HCT116 (cell line): ENCODE measurements around the gene SNRPF. TPM values are rescaled to one million over a fixed set of nuclear protein-coding genes. Genes with fewer than 3 reads are reported as not detected.
"Not testable (repeated sequence)": the region's sequence is repeated elsewhere in the genome, so short reads cannot be mapped to it uniquely, and the experiment has no call there.

Experiments
- ATAC-seq: fragments of 200-7000 bp; cut with Tn5 transposase; 2 replicates; pipeline ENCODE4 v1.9.1; 2020; ENCODE audit warnings: mild to moderate bottlenecking, moderate library complexity
- BruUV-seq: library from RNA; stranded (reverse); fragments of 400-500 nt; replicated peaks from 2 replicates; lab custom pipeline; 2021; lab: Mats Ljungman, UMichigan
- CTCF ChIA-PET: fragments of 300-600 bp; sonication (Branson Sonifier 250); formaldehyde crosslinking; loops from one replicate; lab custom pipeline; 2021; ENCODE audit warnings: antibody characterized with exemption; lab: Charles Lee
- POLR2A ChIA-PET: fragments of 300-600, 350-600 bp; sonication (Branson Sonifier 250); formaldehyde crosslinking; loops from one replicate; lab custom pipeline; 2021; ENCODE audit warnings: antibody characterized with exemption; lab: Charles Lee
- RAD21 ChIA-PET, 2 experiments: fragments of 300-600 bp; sonication (Branson Sonifier 250); formaldehyde crosslinking; loops; one replicate each; lab custom pipeline; 2023; ENCODE audit warnings: low total read pairs in 2 of 2; ENCODE audit not compliant: uncharacterized antibody in 2 of 2, unreplicated experiment in 2 of 2, low non-redundant PET in 1 of 2; lab: Charles Lee
- DNase-seq: peaks from one replicate; pipeline ENCODE4 v3.0.0-alpha.2; 2010; ENCODE audit warnings: low read depth, low spot score
- H2AFZ ChIP-seq: fragments of 200-600 bp; shearing (Covaris generic), sonication (generic); 2 replicates; pipeline ENCODE4 v1.6.1; 2017; ENCODE audit warnings: low read depth, mixed run types, mixed read lengths, antibody characterized with exemption, low read length; ENCODE audit not compliant: poor library complexity, severe bottlenecking
- H3K27ac ChIP-seq: 2 replicates; pipeline ENCODE4 v1.5.1; 2012; ENCODE audit warnings: low read depth, low read length
- H3K27me3 ChIP-seq: fragments of 200-600 bp; sonication (generic); 2 replicates; pipeline ENCODE4 v1.6.1; 2016; ENCODE audit warnings: mixed run types, low read length, mixed read lengths; ENCODE audit not compliant: insufficient read depth
- H3K36me3 ChIP-seq, 2 experiments: fragments of 200-500 bp in 1 of 2; fragments of 200-600 bp in 1 of 2; sonication (Bioruptor generic) in 1 of 2; sonication (generic) in 1 of 2; 2 replicates each; pipeline versions ENCODE4 v1.5.1 to v1.6.1; 2014 to 2016; ENCODE audit warnings: low read length in 2 of 2, inconsistent platforms in 1 of 2, mixed read lengths in 1 of 2, mixed run types in 1 of 2; ENCODE audit not compliant: insufficient read depth in 2 of 2, control insufficient read depth in 1 of 2
- H3K4me1 ChIP-seq, 2 experiments: fragments of 200-600 bp in 1 of 2; sonication (generic) in 1 of 2; 2 replicates each; pipeline versions ENCODE4 v1.5.1 to v1.6.1; 2012 to 2017; ENCODE audit warnings: low read length in 2 of 2, inconsistent platforms in 1 of 2, mild to moderate bottlenecking in 1 of 2, mixed read lengths in 1 of 2, mixed run types in 1 of 2, moderate library complexity in 1 of 2; ENCODE audit not compliant: insufficient read depth in 2 of 2, control insufficient read depth in 1 of 2
- H3K4me2 ChIP-seq: fragments of 200-600 bp; sonication (generic); 2 replicates; pipeline ENCODE4 v1.6.1; 2017; ENCODE audit warnings: mixed run types, low read length, mixed read lengths
- H3K4me3 ChIP-seq, 2 experiments: fragments of 200-600 bp in 1 of 2; sonication (generic) in 1 of 2; replicated peaks in 1 of 2; 2 replicates each; pipeline ENCODE4 v1.5.1; 2011 to 2016; ENCODE audit warnings: low read length in 2 of 2, control low read depth in 1 of 2, low read depth in 1 of 2, mild to moderate bottlenecking in 1 of 2, mixed read lengths in 1 of 2, mixed run types in 1 of 2
- H3K79me2 ChIP-seq: fragments of 200-600 bp; sonication (generic); 2 replicates; pipeline ENCODE4 v1.6.1; 2017; ENCODE audit warnings: mild to moderate bottlenecking, mixed run types, low read length, moderate library complexity, mixed read lengths; ENCODE audit not compliant: insufficient read depth
- H3K9ac ChIP-seq: fragments of 200-600 bp; sonication (generic); 2 replicates; pipeline ENCODE4 v1.6.1; 2016; ENCODE audit warnings: low read length, mixed read lengths
- H3K9me2 ChIP-seq: fragments of 200-600 bp; sonication (generic), shearing (Covaris generic); 2 replicates; pipeline ENCODE4 v1.6.1; 2017; ENCODE audit warnings: mixed run types, mild to moderate bottlenecking, moderate library complexity; ENCODE audit not compliant: insufficient read depth
- H3K9me3 ChIP-seq, 2 experiments: fragments of 200-500 bp in 1 of 2; fragments of 200-600 bp in 1 of 2; sonication (Bioruptor generic) in 1 of 2; sonication (generic) in 1 of 2; 2 replicates each; pipeline ENCODE4 v1.6.1; 2014 to 2017; ENCODE audit warnings: low read length in 2 of 2, mixed read lengths in 2 of 2, inconsistent platforms in 1 of 2, low read depth in 1 of 2, mild to moderate bottlenecking in 1 of 2, mixed run types in 1 of 2, moderate library complexity in 1 of 2; ENCODE audit not compliant: control insufficient read depth in 1 of 2, insufficient read depth in 1 of 2
- H4K20me1 ChIP-seq: fragments of 200-600 bp; sonication (generic), shearing (Covaris generic); 2 replicates; pipeline ENCODE4 v1.6.1; 2017; ENCODE audit warnings: mixed run types, mild to moderate bottlenecking, moderate library complexity; ENCODE audit not compliant: insufficient read depth
- CTCF ChIP-seq, 3 experiments: fragments of 200-600 bp in 1 of 3; sonication (generic) in 1 of 3; IDR thresholded peaks in 2 of 3; conservative IDR thresholded peaks in 1 of 3; 2 replicates each; pipeline ENCODE4 v1.5.1; 2012 to 2017; ENCODE audit warnings: low read depth in 2 of 3, low read length in 2 of 3, antibody characterized with exemption in 1 of 3, borderline replicate concordance in 1 of 3, control low read depth in 1 of 3, mild to moderate bottlenecking in 1 of 3, mixed read lengths in 1 of 3, mixed run types in 1 of 3, moderate library complexity in 1 of 3; ENCODE audit not compliant: insufficient read depth in 1 of 3
- EGR1 ChIP-seq: IDR thresholded peaks from 2 replicates; pipeline ENCODE4 v1.6.1; 2012; ENCODE audit warnings: low read depth
- EZH2 ChIP-seq: fragments of 200-600 bp; sonication (generic); IDR thresholded peaks from 2 replicates; pipeline ENCODE4 v1.6.1; 2017; ENCODE audit warnings: antibody characterized with exemption, mixed run types
- EZH2phosphoT487 ChIP-seq: fragments of 200-600 bp; IDR thresholded peaks from 2 replicates; pipeline ENCODE4 v1.6.1; 2018; ENCODE audit warnings: antibody characterized with exemption, borderline replicate concordance
- JUND ChIP-seq: IDR thresholded peaks from 2 replicates; pipeline ENCODE4 v1.6.1; 2012
- POLR2A ChIP-seq: IDR thresholded peaks from 2 replicates; pipeline ENCODE4 v1.7.0; 2011; ENCODE audit warnings: borderline replicate concordance; ENCODE audit not compliant: insufficient read depth, insufficient read length; ENCODE audit errors: extremely low read depth
- RAD21 ChIP-seq: IDR thresholded peaks from 2 replicates; pipeline ENCODE4 v1.6.1; 2012; ENCODE audit warnings: low read depth, mild to moderate bottlenecking
- SP1 ChIP-seq: IDR thresholded peaks from 2 replicates; pipeline ENCODE4 v1.6.1; 2012; ENCODE audit warnings: low read depth
- SRF ChIP-seq: IDR thresholded peaks from 2 replicates; pipeline ENCODE4 v1.6.1; 2012; ENCODE audit warnings: low read depth
- YY1 ChIP-seq: IDR thresholded peaks from 2 replicates; pipeline ENCODE4 v1.6.1; 2011; ENCODE audit warnings: low read length, low read depth, moderate library complexity, mild to moderate bottlenecking; ENCODE audit not compliant: insufficient replicate concordance; ENCODE audit errors: extremely low read depth
- ZFX ChIP-seq: fragments of 450-650 bp; IDR thresholded peaks from 2 replicates; pipeline ENCODE4 v1.6.1; 2017
- ZNF274 ChIP-seq: fragments of 200-500 bp; sonication (Bioruptor generic); IDR thresholded peaks from 2 replicates; pipeline ENCODE4 v1.6.1; 2014; ENCODE audit warnings: mild to moderate bottlenecking, low read depth, low read length, inconsistent platforms
- intact Hi-C: fragments of 100-400 bp; cut with micrococcal nuclease; formaldehyde crosslinking; loops from 2 replicates; pipeline ENCODE4 v1.10.0; 2022
- total RNA-seq: library from RNA; stranded (reverse); gene quantifications from one replicate; pipeline ENCODE4 v1.2.1, GENCODE V29; 2021; ENCODE audit not compliant: unreplicated experiment
- TF ChIP-seq, protein P1 (sequence below): IDR thresholded peaks from 2 replicates; pipeline ENCODE4 v1.6.1; 2012

SNRPF gene
- total RNA-seq, 1 experiment from 2014 or later: 56.3 TPM

DNA sequence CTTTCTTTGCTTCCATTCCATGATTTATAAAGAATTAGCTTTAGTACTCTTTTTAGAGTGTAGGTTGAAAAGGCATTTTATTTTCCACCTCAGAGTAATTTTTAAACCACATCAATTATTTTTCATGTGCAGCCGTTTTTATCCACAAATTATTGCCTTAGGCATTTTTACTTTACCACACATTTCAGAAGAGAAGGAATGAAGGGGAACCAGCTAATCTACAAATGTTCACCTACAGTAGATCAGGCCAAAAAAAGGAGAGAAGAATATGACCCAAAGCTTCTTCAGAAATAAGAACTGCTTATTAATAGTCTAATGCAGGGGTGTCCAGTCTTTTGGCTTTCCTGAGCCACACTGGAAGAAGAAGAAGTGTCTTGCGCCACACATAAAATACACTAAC, 48.3 kb upstream of the SNRPF start:
- H3K9ac ChIP-seq: no peak overlapping the region
- no peak for ATAC-seq
- RAD21 ChIA-PET: no interaction called here
- CTCF ChIA-PET: interaction anchor here (1.8 kb wide), 1 partner anchor 235 kb away, joined by 5 read pairs; no protein-coding TSS in a partner anchor
- H4K20me1 ChIP-seq: no peaks in the 10 kb centered on the region
- H3K9me3 ChIP-seq: no peaks in the 10 kb centered on the region
- DNase-seq: no peak
- H3K4me3 ChIP-seq: no peak overlapping the region
- H3K4me1 ChIP-seq: peaks cover 9 to 18% of the 10 kb centered on the region in 2 experiments
- H3K9me2 ChIP-seq: no peaks in the 10 kb centered on the region
- H3K27ac ChIP-seq: no peak overlapping the region
- H3K36me3 ChIP-seq: no peaks in the 10 kb centered on the region
- BruUV-seq: no TSS peak
- no peaks in the 10 kb centered on the region for H3K79me2 ChIP-seq
- no peak overlapping the region for H2AFZ ChIP-seq
- intact Hi-C loops: loop anchor here (10.0 kb wide), 1 partner anchor 1266 kb away; no protein-coding TSS in a partner anchor
- no peak overlapping the region for H3K4me2 ChIP-seq
- POLR2A ChIA-PET: no interaction called here
- no peaks in the 10 kb centered on the region for H3K27me3 ChIP-seq
- TF ChIP-seq ZFX (no peak), EGR1 (no peak), ZNF274 (no peak), YY1 (no peak), POLR2A (no peak), RAD21 (no peak), JUND (no peak), SP1 (no peak), EZH2phosphoT487 (no peak), SRF (no peak), EZH2 (no peak), CTCF (IDR thresholded peaks at IDR 0.05 in 2 of 3, conservative IDR thresholded peaks at IDR 0.05 in 1 of 3; ENCODE audit: borderline replicate concordance in 1 of 3, insufficient read depth in 1 of 3, low read depth in 2 of 3, low read length in 2 of 3) (no peak)
- TF ChIP-seq, protein P1, sequence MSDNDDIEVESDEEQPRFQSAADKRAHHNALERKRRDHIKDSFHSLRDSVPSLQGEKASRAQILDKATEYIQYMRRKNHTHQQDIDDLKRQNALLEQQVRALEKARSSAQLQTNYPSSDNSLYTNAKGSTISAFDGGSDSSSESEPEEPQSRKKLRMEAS: no peak
- TF ChIP-seq, all 23 proteins: peak for 0

GRCh38 chr12:95812155-95812554, 46.6 kb upstream of the SNRPF start:
- H2AFZ ChIP-seq, H3K4me3 ChIP-seq, H3K4me1 ChIP-seq, RAD21 ChIA-PET, H3K27ac ChIP-seq, H3K4me2 ChIP-seq, POLR2A ChIA-PET, H3K79me2 ChIP-seq, H4K20me1 ChIP-seq, H3K27me3 ChIP-seq, DNase-seq, H3K9me2 ChIP-seq, ATAC-seq, BruUV-seq, H3K9me3 ChIP-seq, H3K9ac ChIP-seq, H3K36me3 ChIP-seq: not testable (repeated sequence)
- intact Hi-C loops: loop anchor here (10.0 kb wide), 1 partner anchor 1267 kb away; no protein-coding TSS in a partner anchor
- CTCF ChIA-PET: interaction anchor here (1.8 kb wide), 1 partner anchor 237 kb away, joined by 5 read pairs; no protein-coding TSS in a partner anchor
